DOHH2 (cell line): ENCODE measurements around the gene HOXC4.

Experiments
- H3F3A ChIP-seq: fragments of 200-600 bp; sonication (generic), shearing (Covaris generic); 2 replicates; pipeline ENCODE4 v1.6.0; 2016; ENCODE audit warnings: antibody characterized with exemption, mild to moderate bottlenecking; ENCODE audit not compliant: control insufficient read depth, insufficient read depth
- H3K27ac ChIP-seq: fragments of 200-600 bp; sonication (generic); 2 replicates; pipeline ENCODE4 v1.5.1; 2014; ENCODE audit warnings: low read depth, mild to moderate bottlenecking, low read length, moderate library complexity
- H3K27me3 ChIP-seq: fragments of 200-600 bp; sonication (generic); 2 replicates; pipeline ENCODE4 v1.6.1; 2014; ENCODE audit warnings: mild to moderate bottlenecking, low read length, mixed read lengths; ENCODE audit not compliant: control insufficient read depth
- H3K36me3 ChIP-seq: fragments of 200-600 bp; sonication (generic); 2 replicates; pipeline ENCODE4 v1.6.1; 2014; ENCODE audit warnings: mild to moderate bottlenecking, low read length, moderate library complexity, mixed read lengths; ENCODE audit not compliant: control insufficient read depth
- H3K4me1 ChIP-seq: fragments of 200-600 bp; sonication (generic); 2 replicates; pipeline ENCODE4 v1.6.1; 2014; ENCODE audit warnings: mild to moderate bottlenecking, low read length, mixed read lengths; ENCODE audit not compliant: control insufficient read depth
- H3K4me2 ChIP-seq: fragments of 200-600 bp; sonication (generic); 2 replicates; pipeline ENCODE4 v1.6.0; 2014; ENCODE audit warnings: mild to moderate bottlenecking, low read length, moderate library complexity
- H3K4me3 ChIP-seq: fragments of 200-600 bp; sonication (generic); 2 replicates; pipeline ENCODE4 v1.5.1; 2014; ENCODE audit warnings: mild to moderate bottlenecking, low read length, mixed read lengths
- H3K79me2 ChIP-seq: fragments of 200-600 bp; sonication (generic); 2 replicates; pipeline ENCODE4 v1.6.1; 2014; ENCODE audit warnings: mild to moderate bottlenecking, low read length, mixed read lengths; ENCODE audit not compliant: control insufficient read depth
- H3K9me2 ChIP-seq: fragments of 200-600 bp; sonication (generic); replicated peaks from 2 replicates; pipeline ENCODE4 v1.6.1; 2014; ENCODE audit warnings: mild to moderate bottlenecking, low read length, mixed read lengths; ENCODE audit not compliant: control insufficient read depth
- H3K9me3 ChIP-seq: fragments of 200-600 bp; sonication (generic); 2 replicates; pipeline ENCODE4 v1.6.1; 2014; ENCODE audit warnings: antibody characterized with exemption, low read length, mixed read lengths; ENCODE audit not compliant: control insufficient read depth, insufficient read depth
- H4K20me1 ChIP-seq: fragments of 200-600 bp; sonication (generic); 2 replicates; pipeline ENCODE4 v1.6.0; 2014; ENCODE audit warnings: low read depth, mild to moderate bottlenecking, antibody characterized with exemption, low read length, moderate library complexity; ENCODE audit not compliant: control insufficient read depth, insufficient read depth
- CTCF ChIP-seq: fragments of 200-600 bp; sonication (generic); IDR thresholded peaks from one replicate; pipeline ENCODE4 v1.5.1; 2014; ENCODE audit warnings: antibody characterized with exemption, mild to moderate bottlenecking, low read depth, low read length; ENCODE audit not compliant: poor library complexity, severe bottlenecking
- EZH2phosphoT487 ChIP-seq: fragments of 200-600 bp; sonication (generic); IDR thresholded peaks from 2 replicates; pipeline ENCODE4 v1.6.1; 2017; ENCODE audit warnings: borderline replicate concordance, mild to moderate bottlenecking, antibody characterized with exemption, low read length, moderate library complexity, mixed read lengths

Gene HOXC4

GRCh38 chr12:54012631-54013409 is 40.8 kb upstream of the HOXC4 start:
- H3K4me3 ChIP-seq = no peak overlapping the region
- H3K9me3 ChIP-seq = no peaks in the 10 kb centered on the region
- H3K36me3 ChIP-seq = no peaks in the 10 kb centered on the region
- no peak overlapping the region for H3K27ac ChIP-seq
- H4K20me1 ChIP-seq = no peaks in the 10 kb centered on the region
- peaks cover 7% of the 10 kb centered on the region; the same call in 1 of the 2 replicates for H3K4me1 ChIP-seq
- TF ChIP-seq EZH2phosphoT487 (no peak), CTCF (no peak)
- H3F3A ChIP-seq = no peaks in the 10 kb centered on the region; the same call in 1 of the 2 replicates
- no peaks in the 10 kb centered on the region for H3K9me2 ChIP-seq
- no peak overlapping the region for H3K4me2 ChIP-seq
- no peaks in the 10 kb centered on the region for H3K79me2 ChIP-seq
- H3K27me3 ChIP-seq = peaks cover 78% of the 10 kb centered on the region

- Histone ChIP-seq H3K4me1 (peaks cover 16% of the 10 kb centered on the region), H3F3A (no peaks in the 10 kb centered on the region; the same call in 1 of the 2 replicates), H3K27me3 (peaks cover 63% of the 10 kb centered on the region), H3K4me2 (no peak overlapping the region), H3K9me3 (no peaks in the 10 kb centered on the region), H3K4me3 (no peak overlapping the region), H3K79me2 (0 out of 2 replicates have a peak, but pooled peaks cover 4% of the 10 kb centered on the region), H3K27ac (no peak overlapping the region), H3K36me3 (no peaks in the 10 kb centered on the region), H4K20me1 (no peaks in the 10 kb centered on the region), H3K9me2 (no peaks in the 10 kb centered on the region)
- TF ChIP-seq CTCF (no peak), EZH2phosphoT487 (no peak; the same call in 1 of the 2 replicates)
Observed at GRCh38 chr12:54014377-54015017, 39.1 kb upstream of the HOXC4 start.

GRCh38 chr12:54015018-54015931 is 38.4 kb upstream of the HOXC4 start:
- no peak overlapping the region for H3K4me3 ChIP-seq
- peaks cover 16% of the 10 kb centered on the region for H3K4me1 ChIP-seq

More at GRCh38 chr12:54015018-54015931, 38.4 kb upstream of the HOXC4 start:
- no peaks in the 10 kb centered on the region for H3K36me3 ChIP-seq
- 0 out of 2 replicates have a peak, but pooled peaks cover 4% of the 10 kb centered on the region for H3K79me2 ChIP-seq
- no peaks in the 10 kb centered on the region; the same call in 1 of the 2 replicates for H3F3A ChIP-seq
- no peak overlapping the region for H3K4me2 ChIP-seq
- no peaks in the 10 kb centered on the region for H3K9me3 ChIP-seq
- H3K27me3 ChIP-seq = peaks cover 55% of the 10 kb centered on the region
- H4K20me1 ChIP-seq = no peaks in the 10 kb centered on the region
- peak; percentile 41 for TF ChIP-seq EZH2phosphoT487
- no peak for TF ChIP-seq CTCF
- no peak overlapping the region for H3K27ac ChIP-seq
- H3K9me2 ChIP-seq = no peaks in the 10 kb centered on the region
